ENCODE measurements around the gene SPPL2B.
"Not testable (repeated sequence)": the region's sequence is repeated elsewhere in the genome, so short reads cannot be mapped to it uniquely, and the experiment has no call there.

SPPL2B gene

GRCh38 chr19:2328401-2329148 lies at the start of gene SPPL2B, which contains the start of gene LSM7:
TSS of gene SPPL2B (plus strand) at chr19:2328684. CDS start at chr19:2328710, 26 bp downstream.
TSS of gene LSM7 (minus strand) at chr19:2328586. CDS start at chr19:2328566, 20 bp downstream.
- peak; percentile 83 for DNase-seq (ENCODE audit: low read depth)

- no peak for DNase-seq (ENCODE audit: low read depth)
These were observed 47.7 kb upstream of the SPPL2B start for GRCh38 chr19:2280633-2281264.

DNA sequence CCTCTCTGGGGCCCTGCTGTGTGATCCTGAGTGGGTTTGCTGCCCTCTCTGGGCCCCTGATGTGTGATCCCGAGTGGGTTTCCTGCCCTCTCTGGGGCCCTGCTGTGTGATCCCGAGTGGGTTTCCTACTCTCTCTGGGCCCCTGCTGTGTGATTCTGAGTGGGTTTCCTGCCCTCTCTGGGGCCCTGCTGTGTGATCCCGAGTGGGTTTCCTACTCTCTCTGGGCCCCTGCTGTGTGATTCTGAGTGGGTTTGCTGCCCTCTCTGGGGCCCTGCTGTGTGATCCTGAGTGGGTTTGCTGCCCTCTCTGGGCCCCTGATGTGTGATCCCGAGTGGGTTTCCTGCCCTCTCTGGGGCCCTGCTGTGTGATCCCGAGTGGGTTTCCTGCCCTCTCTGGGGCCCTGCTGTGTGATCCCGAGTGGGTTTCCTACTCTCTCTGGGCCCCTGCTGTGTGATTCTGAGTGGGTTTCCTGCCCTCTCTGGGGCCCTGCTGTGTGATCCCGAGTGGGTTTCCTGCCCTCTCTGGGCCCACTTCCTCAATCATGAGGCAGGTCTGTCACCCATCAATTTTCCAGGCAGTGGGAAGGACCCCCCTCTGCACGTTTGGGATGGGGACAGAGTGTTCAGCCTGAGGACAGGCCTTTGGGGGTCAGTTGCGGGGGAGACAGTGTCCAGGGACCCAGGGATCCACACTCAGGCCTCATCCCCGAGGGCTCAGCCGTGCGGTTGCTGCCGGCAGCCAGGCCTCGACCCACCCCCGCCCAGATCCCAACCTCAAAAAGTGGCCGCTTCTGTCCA lies 47.0 kb upstream of the SPPL2B start:
- not testable (repeated sequence) for DNase-seq (ENCODE audit: low read depth)

DNA sequence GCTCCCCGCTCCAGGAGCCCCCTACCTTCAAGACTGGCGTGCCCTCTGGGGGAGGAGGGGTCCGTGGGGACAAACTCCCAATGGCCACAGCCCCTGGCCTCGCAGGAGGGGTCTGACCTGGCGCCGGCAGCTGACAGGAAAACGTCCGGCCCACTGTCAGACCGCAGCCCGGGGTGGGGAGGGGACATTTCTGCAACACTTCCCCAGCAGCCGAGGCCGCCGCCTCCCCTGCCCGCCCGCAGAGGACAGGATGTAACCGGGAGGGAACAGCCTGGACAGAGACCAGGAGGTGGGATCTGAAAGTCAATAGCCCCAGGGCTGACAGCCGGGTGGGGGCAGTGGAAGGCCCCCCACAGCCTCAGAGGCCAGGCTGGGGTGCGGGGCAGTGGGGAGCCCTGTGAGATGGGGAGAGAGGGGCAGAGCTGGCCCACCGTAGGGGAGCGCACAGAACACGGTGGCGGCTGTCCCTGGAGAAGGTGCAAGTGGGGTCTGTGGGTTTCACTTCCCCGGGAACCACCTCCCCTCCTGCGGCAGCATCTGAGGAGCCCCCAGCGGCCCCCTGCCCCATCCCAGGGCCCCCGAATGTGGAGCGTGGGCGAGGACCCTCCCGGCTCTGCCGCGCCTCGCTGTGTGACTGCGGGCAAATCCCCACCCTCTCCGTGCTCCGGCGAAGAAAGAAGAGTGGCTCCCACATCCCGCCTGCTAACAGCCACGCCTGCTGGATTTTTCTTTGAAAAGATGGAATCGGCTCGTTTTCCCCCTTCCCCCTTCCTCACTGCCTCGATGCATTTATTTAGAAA lies 46.2 kb upstream of the SPPL2B start, which contains the start of gene PEAK3:
Gene PEAK3 (minus strand): TSS at position 114 of the 800 bp plus-strand sequence. CDS start 1,244 bp downstream, outside the sequence.
- DNase-seq (ENCODE audit: low read depth): no peak

GRCh38 chr19:2282862-2283237 lies 45.6 kb upstream of the SPPL2B start:
- no peak for DNase-seq (ENCODE audit: low read depth)

DNA sequence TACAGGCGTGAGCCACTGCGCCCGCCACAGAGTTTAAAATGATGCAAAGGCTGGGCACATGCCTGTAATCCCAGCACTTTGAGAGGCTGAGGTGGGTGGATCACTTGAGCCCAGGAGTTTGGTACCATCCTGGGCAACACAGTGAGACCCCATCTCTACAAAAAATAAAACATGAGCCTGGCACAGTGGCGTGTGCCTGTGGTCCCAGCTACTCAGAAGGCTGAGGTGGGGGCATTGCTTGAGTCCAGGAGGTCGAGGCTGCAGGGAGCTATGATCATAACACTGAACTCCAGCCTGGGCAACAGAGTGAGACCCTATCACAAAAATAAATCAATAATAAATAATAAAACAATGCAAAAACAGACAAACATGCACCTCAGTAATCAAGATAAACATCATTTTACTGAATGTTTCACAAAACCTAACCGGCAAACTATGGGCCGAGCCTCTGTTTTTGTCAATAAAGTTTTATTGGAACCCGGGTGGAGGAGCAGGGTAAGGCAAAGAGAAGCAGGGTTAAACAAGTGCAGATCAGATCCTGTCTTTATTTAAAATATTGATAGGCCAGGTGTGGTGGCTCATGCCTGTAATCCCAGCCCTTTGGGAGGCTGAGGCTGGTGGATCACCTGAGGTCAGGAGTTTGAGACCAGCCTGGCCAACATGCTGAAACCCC lies 44.5 kb upstream of the SPPL2B start:
- DNase-seq (ENCODE audit: low read depth): no peak

DNA sequence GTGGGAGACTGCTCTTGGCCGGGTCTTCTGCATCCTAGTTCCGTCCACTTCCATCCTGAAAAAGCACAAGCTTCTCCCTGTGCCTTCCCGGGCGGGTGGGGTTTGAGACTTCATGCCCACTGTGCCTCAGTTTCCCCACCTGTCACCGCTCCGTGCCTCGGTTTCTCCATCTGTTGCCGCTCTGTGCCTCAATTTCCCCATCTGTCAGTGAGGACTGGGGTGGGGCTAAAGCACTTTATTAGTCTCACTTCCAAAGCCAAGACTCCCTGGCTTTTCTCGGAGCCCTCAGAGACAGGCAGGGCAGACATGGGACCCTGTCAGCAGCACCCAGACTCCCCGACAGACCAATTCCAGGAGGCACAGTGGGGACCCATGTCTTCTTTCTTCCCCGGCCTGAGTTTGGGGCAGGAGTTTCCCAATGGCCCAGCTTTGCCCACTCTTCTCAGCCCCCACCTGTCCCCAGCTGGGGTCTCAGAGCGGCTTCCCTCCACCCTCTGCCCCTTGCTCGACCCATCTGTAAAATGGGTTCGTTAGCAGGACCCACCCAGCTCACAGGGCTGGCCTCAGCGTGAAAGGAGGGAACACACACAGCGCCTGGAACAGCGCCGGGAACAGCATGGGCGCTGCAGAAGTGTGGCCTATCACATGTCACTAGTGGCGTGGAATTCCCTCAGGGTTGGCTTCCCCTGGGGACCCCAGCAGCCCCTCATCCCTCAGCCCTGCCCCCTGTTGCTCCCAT lies 41.9 kb upstream of the SPPL2B start:
- DNase-seq (ENCODE audit: low read depth): no peak

GRCh38 chr19:2287585-2288337 lies 40.7 kb upstream of the SPPL2B start:
- DNase-seq (ENCODE audit: low read depth): no peak

GRCh38 chr19:2288338-2288817 lies 40.1 kb upstream of the SPPL2B start:
- no peak for DNase-seq (ENCODE audit: low read depth)

- no peak for DNase-seq (ENCODE audit: low read depth)
These were observed 39.4 kb upstream of the SPPL2B start for GRCh38 chr19:2288818-2289713.

DNA sequence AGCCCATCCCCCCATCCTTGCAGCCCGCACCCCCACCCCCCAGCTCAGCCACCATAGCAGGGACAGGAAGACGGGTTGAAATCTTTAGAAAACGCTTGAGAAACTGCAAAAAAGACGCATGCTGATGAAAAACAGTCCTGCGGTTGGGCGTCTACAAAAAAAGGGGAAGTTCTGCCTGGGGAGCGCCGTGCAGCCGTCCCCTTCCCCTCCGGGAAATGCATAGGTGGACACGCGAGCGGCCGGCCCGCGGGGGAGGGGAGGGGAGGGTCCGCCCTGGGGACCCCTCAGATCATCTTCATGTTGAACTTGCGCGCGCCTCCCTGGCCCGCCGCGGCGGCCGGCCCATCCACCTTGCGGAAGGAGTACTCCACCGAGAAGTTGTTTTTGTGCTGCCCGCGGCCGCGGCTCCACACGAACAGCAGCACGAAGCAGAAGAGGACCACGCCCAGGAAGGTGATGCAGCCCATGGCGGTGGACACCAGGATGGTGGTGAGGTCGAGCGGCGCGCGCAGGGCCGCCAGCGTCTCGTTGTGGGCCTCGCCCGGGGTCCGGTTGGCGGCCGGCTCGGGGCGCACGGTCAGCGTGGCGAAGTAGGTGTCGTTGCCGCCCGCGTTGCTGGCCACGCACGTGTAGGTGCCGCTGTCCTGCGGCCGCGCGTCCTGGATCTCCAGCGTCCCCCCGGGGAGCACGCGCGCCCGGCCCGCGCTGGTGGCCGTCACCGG lies 38.6 kb upstream of the SPPL2B start:
- DNase-seq (ENCODE audit: low read depth): no peak

GRCh38 chr19:2290441-2291184 lies 37.9 kb upstream of the SPPL2B start:
- DNase-seq (ENCODE audit: low read depth): no peak

DNA sequence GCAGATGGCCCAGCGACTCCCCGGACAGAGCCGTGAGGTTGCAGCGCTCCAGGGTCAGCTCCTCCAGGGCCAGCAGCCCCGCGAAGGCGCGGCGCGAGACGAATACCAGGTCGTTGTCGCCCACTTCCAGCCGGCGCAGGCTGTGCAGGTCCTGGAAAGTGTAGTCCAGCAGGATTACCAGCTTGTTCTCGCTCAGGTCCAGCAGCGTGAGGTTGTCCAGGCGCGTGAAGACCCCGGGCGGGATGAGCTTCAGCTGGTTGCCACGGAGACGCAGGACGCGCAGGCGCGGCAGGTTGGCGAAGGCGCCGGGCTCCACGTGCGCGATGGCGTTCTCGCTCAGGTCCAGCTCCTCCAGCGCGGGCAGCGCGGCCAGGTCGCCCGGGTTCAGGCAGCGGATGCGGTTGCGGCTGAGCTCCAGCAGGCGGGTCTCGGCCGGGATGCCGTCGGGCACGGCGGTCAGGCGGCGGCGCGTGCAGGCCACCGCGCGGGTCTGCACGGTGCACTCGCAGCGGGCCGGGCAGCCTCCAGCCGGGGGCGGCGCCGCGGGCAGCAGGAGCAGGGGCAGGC lies 37.2 kb upstream of the SPPL2B start:
- no peak for DNase-seq (ENCODE audit: low read depth)

DNA sequence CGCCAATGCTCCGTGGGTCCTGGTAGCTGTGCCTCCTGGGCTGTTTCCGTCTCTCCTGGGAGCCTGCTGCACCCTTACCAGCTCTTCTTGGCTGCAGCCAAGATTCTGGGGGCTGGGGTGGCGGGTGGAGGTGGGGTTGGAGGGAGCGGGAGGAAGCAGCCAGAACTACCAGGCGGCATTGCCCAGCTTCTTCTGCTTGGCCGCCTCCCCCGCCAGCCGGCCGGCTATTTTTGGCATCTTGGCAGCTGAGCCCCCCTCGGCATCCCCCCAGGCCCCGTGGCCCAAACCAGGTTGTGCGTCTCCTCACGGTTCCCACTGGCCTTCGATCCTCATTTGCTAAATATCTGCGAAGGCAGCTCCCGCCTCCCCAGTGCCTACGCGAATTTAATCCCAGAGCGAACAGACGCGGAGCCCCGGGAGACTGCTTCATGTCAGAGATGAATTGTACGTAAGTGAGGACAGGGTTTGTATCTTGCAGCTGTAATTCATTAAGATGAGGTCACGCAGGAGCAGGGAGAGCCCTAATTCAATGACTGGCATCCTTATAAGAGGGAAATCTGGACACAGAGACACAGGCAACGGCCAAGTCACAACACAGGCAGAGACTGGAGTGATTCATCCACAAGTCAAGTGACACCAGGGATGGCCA lies 33.7 kb upstream of the SPPL2B start:
- DNase-seq (ENCODE audit: low read depth): no peak

DNA sequence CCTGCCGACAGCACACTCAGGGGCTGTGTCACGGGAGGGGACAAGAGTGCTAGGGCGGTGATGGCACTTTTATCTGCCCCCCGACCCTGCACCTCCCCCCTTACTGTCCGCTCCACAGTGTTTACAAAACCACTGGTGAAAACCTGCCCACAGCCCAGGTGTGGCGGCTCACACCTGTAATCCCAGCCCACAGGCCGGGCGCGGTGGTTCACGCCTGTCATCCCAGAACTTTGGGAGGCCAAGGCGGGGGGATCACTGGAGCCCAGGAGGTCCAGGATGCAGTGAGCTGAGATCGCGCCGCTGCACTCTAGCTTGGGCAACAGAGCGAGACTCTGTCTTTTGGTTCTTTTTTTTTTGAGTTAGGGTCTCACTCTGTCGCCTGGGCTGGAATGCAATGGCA lies 32.3 kb upstream of the SPPL2B start:
- DNase-seq (ENCODE audit: low read depth): no peak

DNA sequence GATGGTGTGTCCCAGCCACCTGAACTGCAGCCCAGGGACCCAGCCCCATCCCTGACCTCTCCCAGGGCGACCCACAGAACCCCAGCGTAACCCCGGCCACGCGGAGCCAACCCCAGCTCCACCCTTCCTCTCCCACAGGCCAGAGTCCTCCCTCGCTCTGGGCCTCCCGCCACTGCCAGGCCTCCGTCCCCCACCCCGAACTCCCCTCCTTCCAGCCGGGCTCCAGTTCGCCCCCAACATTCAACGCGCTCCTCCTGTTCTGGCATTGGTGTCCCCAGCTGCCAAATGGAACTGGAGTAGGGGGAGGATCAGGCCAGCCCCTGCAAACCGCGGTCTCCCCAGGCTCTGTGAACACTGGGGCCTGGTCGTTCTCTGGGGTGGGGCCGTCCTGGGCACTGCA lies 28.0 kb upstream of the SPPL2B start:
- no peak for DNase-seq (ENCODE audit: low read depth)
